ENCODE results near the gene UGT1A8. TPM values are rescaled to one million over a fixed set of nuclear protein-coding genes. Genes with fewer than 3 reads are reported as not detected.

The UGT1A8 gene
- total and polyA plus RNA-seq, 2 donors from 2014 or later = 30.0 TPM; not detected in 1

DNA sequence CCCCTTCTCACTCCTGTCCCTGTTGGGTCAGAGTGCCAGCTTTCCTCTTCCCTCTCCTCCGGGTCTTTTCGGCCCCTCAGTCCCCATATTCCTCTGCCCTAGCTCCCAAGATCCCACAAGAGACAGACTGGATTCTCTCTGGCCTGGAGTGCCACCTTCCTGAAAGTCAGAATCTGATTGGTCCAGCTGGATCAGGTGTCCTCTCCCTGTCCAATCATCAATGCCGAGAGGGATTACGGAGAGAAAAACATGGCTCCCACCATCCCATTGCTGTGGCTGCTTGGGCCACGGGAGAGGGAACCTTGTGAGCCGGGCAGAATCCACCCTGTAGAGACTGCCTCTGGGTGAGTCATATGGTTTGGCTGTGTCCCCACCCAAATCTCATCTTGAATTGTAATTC is 158.0 kb downstream of the UGT1A8 start:
- Histone ChIP-seq H3K9me3 (ENCODE audit: control insufficient read depth in 2 of 3, insufficient read depth in 1 of 3, low read length in 3 of 3) (peaks cover 0 to 3% (median 0%) of the 10 kb centered on the region in 3 donors), H3K9ac (ENCODE audit: low read length in 3 of 3) (no peak overlapping the region), H3K27ac (ENCODE audit: low read depth in 2 of 2, low read length in 2 of 2) (no peak overlapping the region), H3K27me3 (ENCODE audit: control insufficient read depth, insufficient read depth, low read length) (no peaks in the 10 kb centered on the region), H3K4me1 (ENCODE audit: control insufficient read depth in 2 of 3, insufficient read depth in 2 of 3, low read depth in 1 of 3, low read length in 3 of 3) (no peaks in the 10 kb centered on the region), H3K36me3 (ENCODE audit: control insufficient read depth in 2 of 3, insufficient read depth in 3 of 3, low read length in 3 of 3) (peaks cover 0 to 18% (median 3%) of the 10 kb centered on the region in 3 donors), H3K4me3 (ENCODE audit: low read length in 3 of 3) (no peak overlapping the region)
- TF ChIP-seq CTCF (IDR thresholded peaks at IDR 0.05; ENCODE audit: borderline replicate concordance, extremely low read depth, insufficient read depth) = no peak
- FAIRE-seq (no peak), DNase-seq (no peak)
- intact Hi-C loops (cut with DNase I) = no loop called here

DNA sequence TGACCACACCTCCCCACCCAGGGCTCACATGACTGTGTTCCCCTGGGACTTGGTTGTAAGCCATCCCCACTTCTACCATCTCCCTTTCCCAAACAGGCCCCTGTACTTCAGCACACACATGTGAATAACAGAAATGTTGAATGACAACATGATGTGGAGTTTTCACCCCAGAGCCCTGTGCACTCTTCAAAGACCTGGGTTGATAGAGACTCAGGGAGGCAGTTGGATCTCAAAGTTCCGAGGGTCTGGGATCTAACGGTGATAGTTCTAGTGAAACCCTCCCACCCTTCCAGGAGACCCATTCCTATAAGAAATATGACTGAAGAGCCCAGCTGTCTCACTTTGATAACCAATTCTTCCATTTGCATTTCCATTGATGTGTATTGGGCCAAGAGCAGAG is 160.6 kb downstream of the UGT1A8 start, which contains the start of gene MROH2A:
Gene MROH2A, plus strand, starts transcription at position 301 of the 400 bp plus-strand sequence. CDS start 1,029 bp downstream, outside the sequence.
- no peak for FAIRE-seq
- H3K27me3 ChIP-seq (ENCODE audit: control insufficient read depth, insufficient read depth, low read length) = no peaks in the 10 kb centered on the region
- no peak for DNase-seq
- intact Hi-C loops (cut with DNase I) = no loop called here
- no peak for TF ChIP-seq CTCF (IDR thresholded peaks at IDR 0.05; ENCODE audit: borderline replicate concordance, extremely low read depth, insufficient read depth)
- no peak within 1 kb of the TSS for H3K4me3 ChIP-seq (ENCODE audit: low read length in 3 of 3)
- no peak within 1 kb of the TSS for H3K27ac ChIP-seq (ENCODE audit: low read depth in 2 of 2, low read length in 2 of 2)
- peaks cover 0 to 3% (median 0%) of the 10 kb centered on the region in 3 donors for H3K9me3 ChIP-seq (ENCODE audit: control insufficient read depth in 2 of 3, insufficient read depth in 1 of 3, low read length in 3 of 3)
- H3K4me1 ChIP-seq (ENCODE audit: control insufficient read depth in 2 of 3, insufficient read depth in 2 of 3, low read depth in 1 of 3, low read length in 3 of 3) = no peaks in the 10 kb centered on the region
- peaks cover 0 to under 1% (median 0%) of the 10 kb centered on the region in 3 donors for H3K36me3 ChIP-seq (ENCODE audit: control insufficient read depth in 2 of 3, insufficient read depth in 3 of 3, low read length in 3 of 3)
- no peak within 1 kb of the TSS for H3K9ac ChIP-seq (ENCODE audit: low read length in 3 of 3)

- H3K36me3 ChIP-seq (ENCODE audit: control insufficient read depth in 2 of 3, insufficient read depth in 3 of 3, low read length in 3 of 3) = no peaks in the 10 kb centered on the region
- no peaks in the 10 kb centered on the region for H3K27me3 ChIP-seq (ENCODE audit: control insufficient read depth, insufficient read depth, low read length)
- H3K4me3 ChIP-seq (ENCODE audit: low read length in 3 of 3) = no peak overlapping the region
- H3K4me1 ChIP-seq (ENCODE audit: control insufficient read depth in 2 of 3, insufficient read depth in 2 of 3, low read depth in 1 of 3, low read length in 3 of 3) = no peaks in the 10 kb centered on the region
- no peak for TF ChIP-seq CTCF (IDR thresholded peaks at IDR 0.05; ENCODE audit: borderline replicate concordance, extremely low read depth, insufficient read depth)
- no peak overlapping the region for H3K27ac ChIP-seq (ENCODE audit: low read depth in 2 of 2, low read length in 2 of 2)
- no peak for FAIRE-seq
- H3K9ac ChIP-seq (ENCODE audit: low read length in 3 of 3) = no peak overlapping the region
- DNase-seq = no peak
- H3K9me3 ChIP-seq (ENCODE audit: control insufficient read depth in 2 of 3, insufficient read depth in 1 of 3, low read length in 3 of 3) = peaks cover 0 to 3% (median 0%) of the 10 kb centered on the region in 3 donors
- intact Hi-C loops (cut with DNase I) = no loop called here
Observed at GRCh38 chr2:233779722-233780121, 162.3 kb downstream of the UGT1A8 start.

DNA sequence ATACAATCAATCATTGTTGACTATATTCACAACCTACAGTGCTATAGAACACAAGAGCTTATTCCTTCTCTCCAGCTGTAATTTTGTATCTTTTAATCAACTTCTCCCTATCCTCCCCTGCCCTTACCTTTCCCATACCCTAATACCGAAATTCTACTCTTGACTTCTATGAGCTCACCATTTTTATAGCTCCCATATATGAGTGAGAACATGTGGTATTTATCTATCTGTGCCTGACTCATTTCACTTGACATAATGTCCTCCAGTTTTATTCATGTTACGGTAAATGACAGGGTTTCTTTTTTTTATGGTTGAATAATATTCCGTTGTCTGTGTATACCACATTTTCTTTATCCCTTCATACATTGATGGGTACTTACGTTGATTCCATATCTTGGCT is 163.3 kb downstream of the UGT1A8 start:
- no peak for TF ChIP-seq CTCF (IDR thresholded peaks at IDR 0.05; ENCODE audit: borderline replicate concordance, extremely low read depth, insufficient read depth)
- H3K4me1 ChIP-seq (ENCODE audit: control insufficient read depth in 2 of 3, insufficient read depth in 2 of 3, low read depth in 1 of 3, low read length in 3 of 3) = no peaks in the 10 kb centered on the region
- FAIRE-seq = no peak
- H3K9ac ChIP-seq (ENCODE audit: low read length in 3 of 3) = no peak overlapping the region
- no peak for DNase-seq
- no peaks in the 10 kb centered on the region for H3K27me3 ChIP-seq (ENCODE audit: control insufficient read depth, insufficient read depth, low read length)
- H3K27ac ChIP-seq (ENCODE audit: low read depth in 2 of 2, low read length in 2 of 2) = no peak overlapping the region
- no peak overlapping the region for H3K4me3 ChIP-seq (ENCODE audit: low read length in 3 of 3)
- no peaks in the 10 kb centered on the region for H3K9me3 ChIP-seq (ENCODE audit: control insufficient read depth in 2 of 3, insufficient read depth in 1 of 3, low read length in 3 of 3)
- H3K36me3 ChIP-seq (ENCODE audit: control insufficient read depth in 2 of 3, insufficient read depth in 3 of 3, low read length in 3 of 3) = no peaks in the 10 kb centered on the region
- intact Hi-C loops (cut with DNase I) = no loop called here
